OCI-LY1 (cell line): ENCODE data around the gene KDM4B.

ENCODE experiments used
- H2AFZ ChIP-seq: fragments of 200-600 bp; sonication (generic), shearing (Covaris generic); 2 replicates; pipeline ENCODE4 v1.6.0; 2014; ENCODE audit warnings: antibody characterized with exemption, mild to moderate bottlenecking, low read length
- H3F3A ChIP-seq: fragments of 200-600 bp; sonication (generic), shearing (Covaris generic); 2 replicates; pipeline ENCODE4 v1.6.0; 2014; ENCODE audit warnings: mild to moderate bottlenecking, antibody characterized with exemption, low read length, moderate library complexity; ENCODE audit not compliant: insufficient read depth
- H3K27ac ChIP-seq: fragments of 200-600 bp; sonication (generic); 2 replicates; pipeline ENCODE4 v1.5.1; 2014; ENCODE audit warnings: low read length, mixed run types, mild to moderate bottlenecking, low read depth; ENCODE audit not compliant: poor library complexity, severe bottlenecking
- H3K27me3 ChIP-seq: fragments of 200-600 bp; sonication (generic); 2 replicates; pipeline ENCODE4 v1.6.0; 2014; ENCODE audit warnings: antibody characterized with exemption, mild to moderate bottlenecking, low read length, moderate library complexity; ENCODE audit not compliant: insufficient read depth
- H3K36me3 ChIP-seq: fragments of 200-600 bp; sonication (generic); 2 replicates; pipeline ENCODE4 v1.6.1; 2014; ENCODE audit warnings: mild to moderate bottlenecking, antibody characterized with exemption, low read length, moderate library complexity, mixed read lengths; ENCODE audit not compliant: insufficient read depth
- H3K4me1 ChIP-seq: fragments of 200-600 bp; sonication (generic); 2 replicates; pipeline ENCODE4 v1.5.1; 2014; ENCODE audit warnings: mild to moderate bottlenecking, low read length, moderate library complexity; ENCODE audit not compliant: insufficient read depth, severe bottlenecking
- H3K4me2 ChIP-seq: fragments of 200-600 bp; sonication (generic), shearing (Covaris generic); 2 replicates; pipeline ENCODE4 v1.6.1; 2014; ENCODE audit warnings: low read length
- H3K4me3 ChIP-seq: fragments of 200-600 bp; sonication (generic); 2 replicates; pipeline ENCODE4 v1.5.1; 2014; ENCODE audit warnings: low read length, low read depth, mild to moderate bottlenecking, mixed read lengths; ENCODE audit not compliant: poor library complexity, severe bottlenecking
- H3K79me2 ChIP-seq: fragments of 200-600 bp; shearing (Covaris generic); 2 replicates; pipeline ENCODE4 v1.6.1; 2016; ENCODE audit warnings: mixed run types, low read length, mixed read lengths; ENCODE audit not compliant: insufficient read depth
- H3K9ac ChIP-seq: fragments of 200-600 bp; sonication (generic), shearing (Covaris generic); 2 replicates; pipeline ENCODE4 v1.6.1; 2014; ENCODE audit warnings: mild to moderate bottlenecking, low read length, mixed read lengths
- H3K9me2 ChIP-seq: fragments of 200-600 bp; sonication (generic), shearing (Covaris generic); 2 replicates; pipeline ENCODE4 v1.6.1; 2014; ENCODE audit warnings: low read depth, mild to moderate bottlenecking, low read length, mixed read lengths
- H3K9me3 ChIP-seq: fragments of 200-600 bp; shearing (Covaris generic); 2 replicates; pipeline ENCODE4 v1.6.1; 2014; ENCODE audit warnings: low read length, mixed read lengths
- H4K20me1 ChIP-seq: fragments of 200-600 bp; sonication (generic), shearing (Covaris generic); 2 replicates; pipeline ENCODE4 v1.6.0; 2016; ENCODE audit warnings: mild to moderate bottlenecking, low read length; ENCODE audit not compliant: insufficient read depth
- CTCF ChIP-seq: fragments of 200-600 bp; sonication (generic), shearing (Covaris generic); IDR thresholded peaks from 2 replicates; pipeline ENCODE4 v1.5.1; 2017; ENCODE audit warnings: mild to moderate bottlenecking, antibody characterized with exemption, low read length, moderate library complexity, mixed read lengths
- EZH2 ChIP-seq: fragments of 200-600 bp; sonication (generic), shearing (Covaris generic); IDR thresholded peaks from 2 replicates; pipeline ENCODE4 v1.8.0; 2017; ENCODE audit warnings: borderline replicate concordance, mixed run types, mild to moderate bottlenecking, antibody characterized with exemption, low read length, moderate library complexity, mixed read lengths

Gene KDM4B

GRCh38 chr19:5108866-5109265 lies 140.0 kb downstream of the KDM4B start:
- no peak for TF ChIP-seq CTCF
- no peak overlapping the region for H3K4me2 ChIP-seq
- no peaks in the 10 kb centered on the region for H3K4me1 ChIP-seq
- no peak overlapping the region for H3K4me3 ChIP-seq
- H3K36me3 ChIP-seq: peaks cover 3% of the 10 kb centered on the region; the same call in 1 of the 2 replicates
- no peaks in the 10 kb centered on the region for H3F3A ChIP-seq
- no peaks in the 10 kb centered on the region for H3K9me2 ChIP-seq
- H3K9ac ChIP-seq: no peak overlapping the region
- no peak overlapping the region for H2AFZ ChIP-seq
- no peaks in the 10 kb centered on the region for H3K27me3 ChIP-seq
- no peak overlapping the region for H3K27ac ChIP-seq
- H3K79me2 ChIP-seq: no peaks in the 10 kb centered on the region
- H4K20me1 ChIP-seq: no peaks in the 10 kb centered on the region
- H3K9me3 ChIP-seq: no peaks in the 10 kb centered on the region

DNA sequence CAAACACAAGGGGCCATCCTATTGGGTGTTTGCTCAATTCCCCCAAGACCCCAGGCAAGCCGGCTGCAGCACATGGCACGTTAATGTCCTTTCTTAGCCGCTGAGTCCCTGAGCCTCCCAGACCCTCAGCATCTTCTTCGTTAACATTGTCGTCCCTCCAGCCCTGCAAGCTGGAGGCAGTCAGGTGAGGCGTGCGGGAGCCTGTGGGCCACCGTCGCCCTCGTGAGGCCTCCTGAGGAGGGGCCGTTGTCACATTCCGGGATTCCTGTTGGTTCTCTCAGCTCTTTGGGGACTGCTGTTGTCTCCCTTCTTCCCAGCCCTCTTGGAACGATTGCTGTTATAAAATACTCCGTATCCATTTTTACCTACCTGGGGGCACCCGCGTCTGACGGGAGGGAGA lies 140.6 kb downstream of the KDM4B start:
- peaks cover 7% of the 10 kb centered on the region; the same call in 1 of the 2 replicates for H3K36me3 ChIP-seq
- H2AFZ ChIP-seq: no peak overlapping the region

DNA sequence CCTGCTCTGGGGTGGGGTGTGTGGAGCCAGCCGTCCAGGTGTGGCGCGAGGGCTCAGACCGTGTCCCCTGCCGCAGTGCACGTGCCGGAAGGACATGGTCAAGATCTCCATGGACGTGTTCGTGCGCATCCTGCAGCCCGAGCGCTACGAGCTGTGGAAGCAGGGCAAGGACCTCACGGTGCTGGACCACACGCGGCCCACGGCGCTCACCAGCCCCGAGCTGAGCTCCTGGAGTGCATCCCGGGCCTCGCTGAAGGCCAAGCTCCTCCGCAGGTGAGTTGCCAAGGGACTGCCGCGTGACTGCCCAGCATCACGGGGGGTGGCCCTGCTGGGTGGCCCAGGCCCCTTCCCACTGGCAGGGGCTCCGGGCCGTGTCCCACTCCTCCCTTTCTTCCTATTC lies 141.6 kb downstream of the KDM4B start:
- no peaks in the 10 kb centered on the region for H3K4me1 ChIP-seq
- no peak for TF ChIP-seq EZH2
- TF ChIP-seq CTCF: no peak
- H3K9me2 ChIP-seq: no peaks in the 10 kb centered on the region
- no peak overlapping the region for H3K4me2 ChIP-seq
- peaks cover 7% of the 10 kb centered on the region; the same call in 1 of the 2 replicates for H3K36me3 ChIP-seq
- H3K27me3 ChIP-seq: no peaks in the 10 kb centered on the region
- H3K9me3 ChIP-seq: no peaks in the 10 kb centered on the region
- no peak overlapping the region for H3K4me3 ChIP-seq
- H2AFZ ChIP-seq: no peak overlapping the region
- H3K9ac ChIP-seq: no peak overlapping the region
- no peaks in the 10 kb centered on the region for H3F3A ChIP-seq
- no peaks in the 10 kb centered on the region for H4K20me1 ChIP-seq
- H3K79me2 ChIP-seq: no peaks in the 10 kb centered on the region
- no peak overlapping the region for H3K27ac ChIP-seq

More for the DNA sequence above, 140.6 kb downstream of the KDM4B start:
- Histone ChIP-seq H3K9ac (no peak overlapping the region), H3K27ac (no peak overlapping the region), H3K4me3 (no peak overlapping the region), H3K9me3 (no peaks in the 10 kb centered on the region), H3K27me3 (no peaks in the 10 kb centered on the region), H3K4me2 (no peak overlapping the region), H4K20me1 (no peaks in the 10 kb centered on the region), H3K79me2 (no peaks in the 10 kb centered on the region), H3F3A (no peaks in the 10 kb centered on the region), H3K9me2 (no peaks in the 10 kb centered on the region), H3K4me1 (no peaks in the 10 kb centered on the region)
- TF ChIP-seq CTCF: no peak
- no peak for TF ChIP-seq EZH2
